ENCODE data around the gene ADD2.

DNA sequence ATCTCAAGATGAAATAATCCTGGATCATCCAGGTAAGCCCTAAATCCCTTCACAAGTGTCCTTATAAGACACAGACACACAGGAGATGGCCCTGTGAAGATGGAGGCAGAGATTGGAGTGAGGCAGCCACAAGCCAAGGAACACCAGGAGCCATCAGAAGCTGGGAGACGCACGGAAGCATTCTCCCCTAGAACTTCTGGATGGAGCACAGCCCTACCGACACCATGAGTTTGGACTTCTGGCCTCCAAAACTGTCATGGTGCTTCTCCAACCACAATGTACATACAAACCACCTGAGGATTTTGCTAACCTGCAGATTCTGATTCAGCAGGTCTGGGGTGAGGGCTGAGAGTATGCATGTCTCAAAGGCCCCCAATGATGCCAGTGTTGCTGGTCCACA lies 42.5 kb downstream of the ADD2 start:
- TF ChIP-seq, protein P1, sequence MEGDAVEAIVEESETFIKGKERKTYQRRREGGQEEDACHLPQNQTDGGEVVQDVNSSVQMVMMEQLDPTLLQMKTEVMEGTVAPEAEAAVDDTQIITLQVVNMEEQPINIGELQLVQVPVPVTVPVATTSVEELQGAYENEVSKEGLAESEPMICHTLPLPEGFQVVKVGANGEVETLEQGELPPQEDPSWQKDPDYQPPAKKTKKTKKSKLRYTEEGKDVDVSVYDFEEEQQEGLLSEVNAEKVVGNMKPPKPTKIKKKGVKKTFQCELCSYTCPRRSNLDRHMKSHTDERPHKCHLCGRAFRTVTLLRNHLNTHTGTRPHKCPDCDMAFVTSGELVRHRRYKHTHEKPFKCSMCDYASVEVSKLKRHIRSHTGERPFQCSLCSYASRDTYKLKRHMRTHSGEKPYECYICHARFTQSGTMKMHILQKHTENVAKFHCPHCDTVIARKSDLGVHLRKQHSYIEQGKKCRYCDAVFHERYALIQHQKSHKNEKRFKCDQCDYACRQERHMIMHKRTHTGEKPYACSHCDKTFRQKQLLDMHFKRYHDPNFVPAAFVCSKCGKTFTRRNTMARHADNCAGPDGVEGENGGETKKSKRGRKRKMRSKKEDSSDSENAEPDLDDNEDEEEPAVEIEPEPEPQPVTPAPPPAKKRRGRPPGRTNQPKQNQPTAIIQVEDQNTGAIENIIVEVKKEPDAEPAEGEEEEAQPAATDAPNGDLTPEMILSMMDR (IDR thresholded peaks at IDR 0.05) = no peak
- TF ChIP-seq POLR2A (IDR thresholded peaks at IDR 0.05) = no peak
